Stimulated activated CD4-positive, alpha-beta T cell treated with anti-CD3 and anti-CD28 coated beads, Interleukin-12 subunit alpha, Interleukin-12 subunit beta, amount 100 ng/mL, for 4 hours (primary cell): ENCODE data around the gene HINT1.
A peak's percentile ranks its signal among the peaks of the same experiment; 100 is the strongest.
"Not testable (repeated sequence)": the region's sequence is repeated elsewhere in the genome, so short reads cannot be mapped to it uniquely, and the experiment has no call there.

Experiments
- DNase-seq: peaks from one replicate; pipeline ENCODE4 v3.0.0-alpha.2; 2020

The HINT1 gene

DNA sequence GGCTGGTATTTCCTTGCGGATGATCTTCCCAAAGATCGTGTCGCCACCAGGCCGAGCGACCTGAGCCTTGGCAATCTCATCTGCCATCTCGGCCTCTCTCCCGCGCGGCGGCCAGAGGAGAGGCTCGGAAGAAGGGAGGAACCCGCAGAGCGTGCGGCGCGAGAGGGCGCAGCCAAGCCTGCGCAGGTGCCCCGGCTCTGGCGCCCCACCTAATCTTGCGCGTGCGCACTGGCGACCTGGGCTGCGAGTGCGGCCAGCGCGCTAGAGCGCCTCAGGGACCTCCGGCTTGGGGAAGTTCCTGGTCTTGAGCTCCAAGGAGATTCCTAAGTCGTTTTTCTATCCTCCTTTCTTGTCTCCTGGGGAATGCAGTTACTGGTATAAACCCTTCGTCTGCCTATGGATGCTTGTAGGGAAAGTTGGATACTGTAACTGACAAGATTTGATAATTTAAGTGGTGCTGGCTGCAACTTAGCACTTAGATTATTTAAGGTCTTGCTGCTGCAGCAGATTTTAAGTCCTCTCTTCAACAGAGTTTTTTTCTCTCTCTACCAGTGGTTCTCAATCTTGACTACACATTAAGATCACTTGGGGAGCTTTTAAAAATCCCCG, at the start of gene HINT1:
HINT1 (minus strand) TSS at position 138 of the 609 bp plus-strand sequence; CDS start at position 87, 51 bp downstream.
- DNase-seq: peak; percentile 94

DNA sequence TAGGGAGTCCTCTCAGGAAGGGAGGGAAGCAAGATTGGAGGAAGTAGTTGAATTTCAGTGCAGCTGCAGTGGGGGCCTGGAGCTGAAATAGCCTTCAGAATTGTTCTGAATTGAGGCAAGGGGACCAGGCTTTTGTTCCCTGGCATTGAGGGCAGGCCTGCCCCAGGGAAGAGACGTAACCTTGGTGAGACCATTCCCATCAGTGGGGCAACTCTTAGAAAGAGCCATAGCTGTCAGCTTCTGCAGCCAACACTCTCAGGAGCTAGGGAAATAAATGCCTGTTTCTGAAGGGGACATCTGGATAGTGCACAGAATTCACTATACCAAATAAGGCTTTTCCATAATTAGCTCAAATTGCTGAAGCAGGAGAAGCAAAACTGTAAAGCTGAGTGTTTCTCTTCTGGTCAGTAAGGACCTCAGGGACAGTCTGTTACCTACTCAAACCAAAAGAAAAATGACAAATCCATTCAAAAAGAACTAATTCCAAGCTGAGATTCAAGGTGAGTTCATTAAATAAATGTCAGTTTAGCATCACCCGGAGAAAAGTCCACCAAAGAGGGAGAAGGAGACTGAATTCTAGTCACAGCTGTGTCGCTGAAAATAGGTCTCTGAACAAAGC, 49.7 kb upstream of the HINT1 start:
- DNase-seq: no peak

DNA sequence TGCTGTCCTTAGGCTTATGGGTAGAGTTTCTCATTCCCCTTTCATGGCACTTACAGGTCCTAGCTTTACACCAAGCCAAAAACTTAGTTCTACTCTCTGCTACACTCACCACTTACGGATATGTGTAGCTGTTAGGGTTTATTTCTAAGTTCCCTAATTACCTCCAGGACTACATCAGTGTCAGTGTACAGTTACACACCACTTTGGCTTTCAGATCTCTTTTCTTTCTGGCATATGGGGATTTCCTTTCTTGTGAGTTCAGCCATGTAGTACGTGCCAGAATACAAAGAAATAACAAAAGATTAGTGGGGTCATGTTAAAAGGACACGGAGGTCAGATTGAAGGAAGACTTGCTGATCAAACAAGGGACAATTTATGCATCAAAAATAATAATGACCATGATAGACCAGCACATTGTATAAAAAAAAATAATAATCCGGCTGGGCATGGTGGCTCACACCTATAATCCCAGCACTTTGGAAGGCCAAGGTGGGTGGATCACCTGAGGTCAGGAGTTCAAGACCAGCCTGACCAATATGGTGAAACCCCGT, 47.5 kb upstream of the HINT1 start:
- DNase-seq: no peak

DNA sequence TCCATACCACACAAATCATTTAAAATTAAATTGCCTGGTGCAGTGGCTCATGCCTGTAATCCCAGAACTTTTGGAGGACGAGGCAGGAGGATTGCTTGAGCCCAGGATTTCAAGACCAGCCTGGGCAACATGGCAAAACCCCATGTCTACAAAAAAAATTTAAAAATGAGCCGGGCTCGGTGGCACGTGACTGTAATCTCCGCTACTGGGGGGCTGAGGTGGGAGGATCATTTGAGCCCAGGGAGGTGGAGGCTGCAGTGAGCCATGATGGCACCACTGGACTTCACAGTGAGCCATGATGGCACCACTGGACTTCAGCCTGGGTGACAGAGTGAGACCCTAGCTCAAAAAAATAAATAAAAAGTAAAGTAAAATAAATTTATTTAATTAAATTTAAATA, 46.6 kb upstream of the HINT1 start:
- no peak for DNase-seq

DNA sequence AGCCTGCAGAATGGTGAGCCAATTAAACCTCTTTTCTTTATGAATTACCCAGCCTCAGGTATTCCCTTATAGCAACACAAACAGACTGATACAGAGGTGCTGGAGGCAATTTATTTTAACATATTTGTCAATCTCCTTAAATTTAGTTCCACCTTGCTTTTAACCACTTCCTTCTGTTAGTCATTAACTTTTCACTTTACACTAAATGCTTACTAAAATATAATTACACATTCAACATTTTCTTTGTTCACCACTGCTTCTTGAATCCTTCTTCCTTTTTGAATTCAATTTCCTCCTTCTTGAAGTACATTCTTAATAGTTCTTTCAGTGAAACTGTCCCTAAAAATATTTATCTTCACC, 45.1 kb upstream of the HINT1 start:
- no peak for DNase-seq

DNA sequence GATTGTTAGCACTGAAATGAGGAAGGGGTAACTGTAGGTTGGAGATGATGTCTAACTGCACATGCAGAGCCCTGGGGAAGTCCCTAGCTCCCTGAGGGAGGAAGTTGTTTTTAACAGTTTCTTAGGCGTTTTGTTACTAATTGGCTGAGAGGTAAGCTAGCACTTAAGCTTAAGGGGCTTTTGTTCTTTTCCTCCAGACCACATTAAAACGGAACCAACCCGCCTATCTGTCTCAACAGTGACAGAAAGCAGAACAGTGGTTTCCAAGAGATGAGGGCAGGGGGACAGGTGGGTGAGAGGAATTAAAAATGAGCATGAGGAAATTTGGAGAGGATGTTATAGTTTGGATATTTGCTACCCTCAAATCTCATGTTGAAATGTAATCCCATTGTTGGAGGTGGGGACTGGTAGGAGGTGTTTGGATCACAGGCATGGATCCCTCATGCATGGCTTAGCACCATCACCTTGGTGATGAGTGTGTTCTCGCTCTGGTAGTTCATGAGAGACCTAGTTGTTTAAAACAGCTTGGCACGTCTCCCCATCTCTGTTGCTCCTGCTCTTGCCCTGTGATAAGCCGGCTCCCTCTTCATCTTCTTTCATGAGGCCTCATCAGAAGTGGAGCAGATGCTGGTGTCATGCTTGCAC, 44.6 kb upstream of the HINT1 start:
- DNase-seq: peak; percentile 16

DNA sequence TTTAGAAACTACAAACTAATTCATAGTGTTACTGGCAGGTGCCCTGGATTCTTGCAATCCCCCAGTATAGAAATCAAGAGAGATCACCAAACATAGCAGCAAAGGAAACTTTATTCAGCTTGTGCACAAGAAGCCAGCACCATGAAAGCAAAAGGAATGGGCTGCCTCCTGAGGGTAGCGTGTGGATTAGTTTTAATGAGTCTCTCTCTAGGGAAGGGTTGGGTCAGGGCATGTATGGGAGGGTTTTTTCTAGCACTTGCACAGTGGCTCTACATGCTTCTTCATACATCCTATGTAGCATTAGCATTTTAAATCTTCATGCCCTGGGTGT, 44.1 kb upstream of the HINT1 start:
- no peak for DNase-seq

DNA sequence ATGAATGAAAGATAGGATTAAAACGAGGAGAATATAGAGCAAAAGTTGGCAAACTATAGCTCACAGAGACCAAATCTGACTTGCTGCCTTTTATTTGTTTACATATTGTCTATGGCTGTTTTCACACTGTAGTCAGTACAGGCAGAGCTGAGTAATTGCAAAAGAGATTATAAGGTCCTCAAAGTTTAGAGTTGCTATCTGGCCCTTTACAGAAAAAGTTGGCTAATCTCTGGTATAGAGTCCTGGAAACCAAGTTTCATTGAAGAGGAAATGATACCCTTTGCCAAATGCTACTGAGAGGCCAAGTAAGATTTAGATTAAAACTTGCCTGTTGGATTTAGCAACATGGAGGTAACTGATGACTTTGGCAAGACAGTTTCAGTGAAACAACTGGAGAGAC, 41.7 kb upstream of the HINT1 start:
- no peak for DNase-seq

DNA sequence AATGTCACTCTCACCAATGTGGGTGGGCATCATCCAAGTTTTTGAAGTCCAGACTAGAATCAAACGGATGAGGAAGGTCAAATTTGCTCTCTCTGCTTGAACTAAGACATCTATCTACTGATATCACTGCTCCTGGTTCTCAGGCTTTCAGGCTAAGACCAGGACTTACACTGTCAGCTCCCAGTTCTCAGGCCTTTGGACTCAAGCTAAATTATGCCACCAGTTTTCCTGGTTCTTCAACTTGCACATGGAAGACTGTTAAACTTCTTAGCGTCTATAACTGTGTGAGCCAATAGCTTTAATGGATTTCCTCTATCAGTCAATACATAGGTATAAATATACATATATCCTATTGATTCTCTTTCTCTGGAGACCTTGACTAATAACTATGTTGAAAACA, 41.0 kb upstream of the HINT1 start:
- no peak for DNase-seq

DNA sequence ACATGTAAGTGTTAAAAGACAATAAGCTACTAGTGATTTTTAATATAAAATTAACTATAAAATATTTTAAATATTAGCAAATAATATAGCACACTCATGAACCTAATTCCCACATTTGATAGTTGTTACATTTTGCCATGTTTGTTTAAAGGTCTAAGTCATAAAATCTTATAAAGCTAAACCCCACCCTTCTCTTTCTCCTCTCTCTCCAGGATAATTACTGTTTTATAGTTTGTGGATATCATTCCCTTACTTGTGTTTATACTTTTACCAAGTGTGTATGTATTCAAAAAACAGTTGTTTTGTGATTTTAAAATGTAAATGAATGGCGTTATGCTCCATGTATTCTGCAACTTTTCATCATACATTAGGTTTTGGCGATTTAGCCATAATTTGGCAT, 39.9 kb upstream of the HINT1 start:
- no peak for DNase-seq

DNA sequence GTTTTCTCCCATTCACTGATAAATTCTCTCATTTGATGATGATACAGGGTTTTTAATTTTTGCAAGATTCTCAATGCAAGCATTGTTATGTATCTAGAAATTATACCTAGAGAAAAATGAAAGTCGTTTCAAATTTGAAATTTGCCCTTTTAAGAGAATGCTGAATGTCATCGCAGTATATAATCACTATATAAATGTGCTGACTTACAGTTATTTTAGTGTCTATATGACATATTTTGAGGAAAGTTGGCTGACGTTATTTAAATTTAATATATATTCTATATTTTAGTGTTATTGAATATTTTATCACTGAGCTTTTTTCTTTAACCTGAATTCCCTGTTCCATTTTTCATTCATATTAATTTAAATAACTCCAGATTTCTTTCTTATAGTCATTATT, 35.5 kb upstream of the HINT1 start:
- DNase-seq: no peak

DNA sequence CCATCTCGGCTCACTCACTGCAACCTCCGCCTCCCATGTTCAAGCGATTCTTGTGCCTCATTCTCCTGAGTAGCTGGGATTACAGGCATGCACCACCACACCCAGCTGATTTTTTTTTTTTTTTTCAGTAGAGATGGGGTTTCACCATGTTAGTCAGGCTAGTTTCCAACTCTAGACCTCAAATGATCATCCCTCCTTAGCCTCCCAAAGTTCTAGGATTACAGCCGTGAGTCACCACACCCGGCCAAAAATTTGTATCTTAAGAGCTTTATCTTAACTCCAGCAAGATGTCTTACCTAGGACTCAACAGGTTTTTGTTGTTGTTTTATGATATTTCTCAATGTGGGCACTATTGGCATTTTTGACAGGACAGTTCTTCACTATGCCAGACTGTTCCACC, 33.6 kb upstream of the HINT1 start:
- no peak for DNase-seq

DNA sequence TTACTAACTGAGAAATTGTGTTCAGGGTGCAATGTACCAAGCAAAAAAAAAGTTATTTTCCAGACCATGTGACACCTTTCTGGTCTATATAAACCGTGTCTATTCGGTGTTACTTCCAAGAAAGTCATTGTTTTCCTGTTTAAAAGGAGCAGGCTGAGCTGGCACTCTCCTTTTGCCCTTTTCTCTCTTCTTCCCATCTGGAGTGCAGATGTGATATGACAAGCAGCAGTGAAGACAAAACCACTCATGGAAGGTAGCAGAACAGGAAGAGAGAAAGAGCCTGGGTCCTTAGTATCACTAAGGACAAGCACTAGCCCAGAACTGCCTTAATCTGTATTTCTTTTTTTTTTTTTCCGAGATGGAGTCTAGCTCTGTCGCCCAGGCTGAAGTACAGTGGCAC, 31.3 kb upstream of the HINT1 start:
- DNase-seq: no peak

DNA sequence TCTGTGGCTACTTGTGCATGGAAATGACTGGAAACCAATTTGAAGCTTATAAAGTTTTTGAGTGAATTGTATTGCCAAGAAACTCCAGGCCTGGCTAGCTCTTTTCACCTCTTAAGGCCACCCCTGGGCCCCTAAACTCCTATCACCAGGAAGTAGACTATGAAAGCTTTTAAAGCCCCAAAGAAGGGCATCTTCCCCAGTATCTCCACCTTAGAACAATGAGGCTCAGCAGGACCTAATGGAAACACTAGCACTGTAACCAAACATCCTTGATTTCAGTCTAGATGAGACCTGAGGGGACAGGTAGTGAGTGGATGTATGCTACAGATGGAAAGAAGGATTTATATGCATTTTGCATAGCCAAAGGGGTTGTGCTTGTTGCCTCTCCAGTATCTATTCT, 30.6 kb upstream of the HINT1 start:
- DNase-seq: no peak

DNA sequence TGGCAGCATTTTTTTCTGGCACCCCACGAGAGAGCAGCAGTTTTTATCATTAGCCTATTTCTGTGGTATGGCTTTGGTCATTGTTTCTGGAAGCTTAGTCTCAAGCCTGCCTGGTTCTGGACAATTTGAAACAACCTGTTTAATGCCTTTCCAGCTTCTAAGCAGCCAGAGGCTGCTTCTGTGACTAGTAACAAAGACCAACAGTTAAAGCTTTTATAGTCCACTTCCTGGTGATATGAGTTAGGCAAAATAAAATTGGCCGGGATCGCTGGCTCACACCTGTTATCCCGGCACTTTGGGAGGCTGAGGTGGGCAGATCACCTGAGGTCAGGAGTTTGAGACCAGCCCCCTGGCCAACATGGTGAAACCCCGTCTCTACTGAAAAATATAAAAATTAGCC, 29.7 kb upstream of the HINT1 start:
- no peak for DNase-seq

DNA sequence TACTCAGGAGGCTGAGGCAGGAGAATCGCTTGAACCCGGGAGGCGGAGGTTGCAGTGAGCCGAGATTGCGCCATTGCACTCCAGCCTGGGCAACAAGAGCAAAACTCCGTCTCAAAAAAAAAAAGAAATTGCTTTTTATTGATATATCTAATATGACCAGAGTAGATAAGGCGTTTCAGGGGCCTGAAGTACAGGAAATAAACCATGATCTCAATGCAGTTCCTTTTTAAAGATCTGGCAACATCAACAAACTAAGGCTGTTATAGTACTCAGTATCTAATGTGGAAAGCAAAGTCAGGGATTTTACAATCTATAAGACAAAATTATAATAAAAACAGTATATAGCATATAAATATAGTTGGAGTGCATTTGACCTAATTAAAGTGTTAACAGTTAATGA, 28.8 kb upstream of the HINT1 start:
- DNase-seq: not testable (repeated sequence)

DNA sequence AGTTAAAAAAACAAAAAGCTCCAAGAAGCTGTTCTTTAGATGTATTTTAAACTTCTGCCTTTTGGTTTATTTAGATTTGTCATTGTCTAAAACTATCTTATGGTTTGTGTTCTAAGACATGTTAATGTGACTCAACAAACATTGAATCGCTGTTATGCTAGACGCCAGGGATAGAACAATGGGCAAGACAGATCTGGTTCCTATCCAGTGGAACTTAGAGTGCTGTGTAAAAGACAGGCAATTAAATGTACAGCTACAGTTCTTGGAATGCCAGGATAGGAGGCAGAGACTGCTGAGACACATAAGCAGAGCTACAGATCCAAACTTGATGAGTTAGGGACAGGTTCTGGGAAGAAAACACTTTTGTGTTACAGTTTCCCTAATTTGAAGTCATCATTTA, 28.1 kb upstream of the HINT1 start:
- no peak for DNase-seq

DNA sequence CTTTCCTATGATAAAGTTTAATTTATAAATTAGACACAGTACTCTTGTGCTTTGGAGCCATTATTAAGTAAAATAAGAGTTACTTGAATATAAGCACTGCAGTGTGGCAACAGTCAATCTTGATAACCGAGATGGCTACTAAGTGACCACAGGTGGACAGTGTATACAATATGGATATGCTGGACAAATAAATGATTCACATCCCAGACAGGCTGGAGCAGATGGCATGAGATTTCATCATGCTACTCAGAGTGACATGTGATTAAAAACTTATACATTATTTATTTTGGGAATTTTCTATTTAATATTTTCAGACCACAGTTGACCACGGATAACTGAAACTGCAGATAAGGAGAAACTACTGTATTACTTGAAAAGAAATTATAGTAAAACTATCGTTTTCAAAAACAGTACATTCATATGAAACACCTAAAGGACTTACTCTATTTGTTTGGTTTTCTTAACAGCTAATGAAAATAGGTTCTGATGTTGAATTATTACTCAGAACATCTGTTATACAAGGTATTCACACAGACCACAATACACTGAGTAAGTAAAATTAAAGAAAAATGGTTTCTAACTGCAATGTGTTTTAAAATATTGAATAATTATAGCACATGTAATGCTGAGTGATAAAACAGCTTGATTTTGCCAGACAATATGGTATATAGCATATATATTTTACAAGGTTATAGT, 21.7 kb upstream of the HINT1 start:
- no peak for DNase-seq

DNA sequence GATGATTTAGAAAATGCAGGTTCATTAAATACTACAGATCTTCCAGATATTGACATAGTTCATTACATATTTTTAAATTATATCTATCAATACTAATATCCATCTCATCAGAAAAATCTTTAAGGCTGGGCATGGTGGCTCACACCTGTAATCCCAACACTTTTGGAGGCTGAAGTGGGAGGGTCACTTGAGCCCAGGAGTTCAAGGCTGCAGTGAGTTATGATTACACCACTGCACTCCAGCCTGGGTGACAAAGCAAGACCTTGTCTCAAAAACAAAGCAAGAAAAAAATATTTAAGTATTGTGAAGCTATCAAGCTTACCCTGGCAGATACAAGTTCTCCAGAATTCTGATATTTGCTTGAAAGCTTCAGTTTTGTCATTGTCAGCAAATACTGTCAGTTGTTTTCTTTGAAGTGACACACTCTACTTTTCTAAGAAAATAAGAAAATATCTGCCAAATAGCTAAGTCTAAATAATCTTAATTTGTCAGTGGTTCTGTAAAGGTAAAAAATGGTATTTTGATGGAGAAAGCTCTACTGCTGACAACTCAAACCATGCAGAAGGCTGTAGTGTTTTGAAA, 20.6 kb upstream of the HINT1 start:
- DNase-seq: no peak

DNA sequence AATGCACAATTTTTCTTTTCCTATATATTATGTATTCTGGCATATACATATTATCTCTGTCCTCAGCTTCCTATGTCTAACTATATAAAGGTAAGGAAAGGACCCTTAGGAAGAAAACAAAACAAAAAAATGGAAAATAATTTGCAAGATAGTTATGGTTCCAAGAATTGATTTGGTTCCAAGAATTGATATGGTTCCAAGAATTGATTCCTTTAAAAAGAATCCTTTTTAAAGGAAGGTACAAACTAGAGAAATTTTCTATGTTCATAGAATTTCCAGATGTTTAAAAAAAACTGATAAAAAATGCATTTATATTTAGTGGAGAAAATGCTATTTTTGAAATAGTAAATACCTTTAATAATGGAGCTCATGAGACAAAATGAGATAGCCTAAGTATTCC, 17.8 kb upstream of the HINT1 start:
- DNase-seq: no peak

DNA sequence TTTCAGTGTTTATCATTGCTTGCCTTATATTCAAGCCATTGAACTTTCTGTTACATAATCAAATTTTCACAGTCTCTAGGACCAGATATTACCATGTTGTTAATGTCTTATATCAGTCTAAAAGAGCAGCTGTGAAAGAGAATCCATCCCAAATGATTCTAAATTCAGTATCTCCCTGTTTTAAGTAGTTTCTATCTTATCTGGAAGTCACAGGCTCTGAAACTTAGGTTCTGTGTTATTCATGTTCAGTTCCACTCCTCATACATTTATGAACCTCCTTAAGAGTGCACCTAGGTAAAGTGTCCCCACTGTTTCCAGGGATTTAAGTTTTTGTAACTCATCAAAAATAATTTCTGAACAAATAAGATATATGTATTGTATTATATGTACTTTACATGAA, 15.4 kb upstream of the HINT1 start:
- DNase-seq: no peak

DNA sequence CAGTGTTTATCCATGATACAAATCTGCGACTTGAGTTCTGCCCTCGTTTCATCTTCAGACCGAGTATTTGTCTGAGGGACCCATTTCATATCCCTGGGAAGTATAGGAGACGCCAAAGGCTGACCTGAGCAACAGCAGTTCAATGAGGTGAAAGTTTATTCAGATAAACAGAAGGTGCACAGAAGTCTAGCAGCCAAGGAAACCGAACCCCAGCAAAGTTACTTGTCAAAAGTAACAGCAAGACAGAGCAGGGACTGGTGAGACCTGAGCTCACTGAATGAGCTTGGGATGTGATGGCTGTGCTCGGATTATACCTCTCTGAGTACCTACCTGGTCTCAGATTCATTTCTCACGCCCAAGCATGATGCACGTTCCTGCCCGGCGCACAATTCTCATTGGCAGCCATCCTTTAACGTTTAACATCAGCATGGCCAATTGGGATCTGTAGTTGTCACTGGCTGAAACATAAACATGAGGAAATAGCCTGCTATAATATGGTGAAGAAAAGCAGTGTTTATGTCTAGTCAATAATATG, 6.3 kb upstream of the HINT1 start:
- DNase-seq: peak; percentile 9

DNA sequence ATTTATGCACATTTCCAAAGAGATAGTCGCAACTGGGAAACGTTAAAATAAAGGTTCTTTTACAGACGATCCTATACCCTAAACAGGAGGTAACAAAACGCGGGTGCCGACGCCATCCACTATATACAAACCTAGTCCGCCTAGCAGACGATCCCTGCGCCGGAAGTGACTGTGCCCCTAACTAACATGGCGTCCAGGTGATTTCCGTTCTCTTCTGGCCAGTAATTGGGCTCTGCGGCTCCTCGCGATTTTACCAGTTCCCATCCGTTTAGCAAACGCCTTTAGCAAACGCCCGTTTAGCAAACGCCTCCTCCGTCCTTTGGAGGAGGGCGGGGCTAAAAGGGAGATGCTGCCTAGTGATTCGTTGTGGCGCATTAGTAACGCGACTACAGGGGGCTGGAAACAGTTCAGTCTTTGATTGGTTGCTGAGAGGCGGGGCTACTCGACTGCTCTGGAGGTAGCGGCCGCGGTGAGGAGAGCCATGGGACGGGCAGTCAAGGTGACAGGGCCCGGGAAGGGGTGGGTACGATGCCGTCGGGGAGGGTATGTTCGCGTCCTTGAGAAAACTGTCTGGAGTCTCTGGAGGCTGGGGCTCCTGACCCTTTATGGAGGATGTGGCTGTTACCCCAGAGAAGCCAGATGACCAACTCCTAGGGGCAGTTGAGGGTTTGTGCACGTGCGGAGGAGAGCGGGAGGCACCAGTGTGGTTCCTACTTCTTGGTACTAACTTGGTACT, 5.7 kb upstream of the HINT1 start, which contains the start of gene LYRM7:
LYRM7 (plus strand) TSS at position 405 of the 736 bp plus-strand sequence; CDS start at position 482, 77 bp downstream.
- DNase-seq: peak; percentile 83
